Amniotic stem cell (primary cell): Measurements from ENCODE around the gene STK40.
A peak's percentile ranks its signal among the peaks of the same experiment; 100 is the strongest.

Experiments
- DNase-seq: peaks from one replicate; lab custom pipeline; 2025; lab: John Stamatoyannopoulos, UW

STK40 gene

GRCh38 chr1:36372617-36373016 is 13.1 kb downstream of the STK40 start:
- DNase-seq: no peak

GRCh38 chr1:36369061-36369861 is 16.5 kb downstream of the STK40 start:
- peak; percentile 65 for DNase-seq

GRCh38 chr1:36367798-36368197 is 17.9 kb downstream of the STK40 start:
- no peak for DNase-seq

- no peak for DNase-seq
Measured at GRCh38 chr1:36367066-36367465, 18.7 kb downstream of the STK40 start.

- no peak for DNase-seq
Measured at GRCh38 chr1:36366091-36366661, 19.5 kb downstream of the STK40 start.

GRCh38 chr1:36365381-36365780 is 20.3 kb downstream of the STK40 start:
- DNase-seq: no peak

GRCh38 chr1:36359911-36360550 is 25.7 kb downstream of the STK40 start:
- no peak for DNase-seq

GRCh38 chr1:36359383-36359782 is 26.3 kb downstream of the STK40 start:
- DNase-seq: no peak

GRCh38 chr1:36358514-36359084 is 27.1 kb downstream of the STK40 start:
- no peak for DNase-seq

- no peak for DNase-seq
Measured at GRCh38 chr1:36355811-36356210, 29.9 kb downstream of the STK40 start.

- no peak for DNase-seq
Measured at GRCh38 chr1:36354486-36354885, 31.2 kb downstream of the STK40 start.

- peak; percentile 22 for DNase-seq
Measured at GRCh38 chr1:36352910-36353878, 32.5 kb downstream of the STK40 start.

- no peak for DNase-seq
Measured at GRCh38 chr1:36352125-36352909, 33.4 kb downstream of the STK40 start.

- peak; percentile 81 for DNase-seq
Measured at GRCh38 chr1:36351227-36351977, 34.3 kb downstream of the STK40 start.

GRCh38 chr1:36350659-36351226 is 35.0 kb downstream of the STK40 start:
- DNase-seq: peak; percentile 77

- DNase-seq: no peak
Measured at GRCh38 chr1:36349839-36350238, 35.9 kb downstream of the STK40 start.

- no peak for DNase-seq
Measured at GRCh38 chr1:36349241-36349671, 36.5 kb downstream of the STK40 start.

- no peak for DNase-seq
Measured at GRCh38 chr1:36346741-36347370, 38.9 kb downstream of the STK40 start.

GRCh38 chr1:36345353-36345752 is 40.4 kb downstream of the STK40 start:
- no peak for DNase-seq

- no peak for DNase-seq
Measured at GRCh38 chr1:36344395-36344680, 41.4 kb downstream of the STK40 start.
